AG09319 (cell line): ENCODE measurements around the gene TBX20.

ENCODE experiments used
- DNase-seq: peaks from one replicate; pipeline ENCODE4 v3.0.0-alpha.2; 2010; ENCODE audit warnings: low read depth; ENCODE audit errors: extremely low read depth
- CTCF ChIP-seq: IDR thresholded peaks from 2 replicates; pipeline ENCODE4 v1.5.1; 2011; ENCODE audit warnings: low read depth, mild to moderate bottlenecking, inconsistent platforms, low read length, moderate library complexity

The TBX20 gene

GRCh38 chr7:35259523-35259908, 5.6 kb upstream of the TBX20 start:
- TF ChIP-seq CTCF: no peak
- no peak for DNase-seq

- TF ChIP-seq CTCF: no peak
- no peak for DNase-seq
Measured at GRCh38 chr7:35258868-35259522, 5.1 kb upstream of the TBX20 start.

GRCh38 chr7:35258125-35258867, 4.4 kb upstream of the TBX20 start:
- no peak for DNase-seq
- no peak for TF ChIP-seq CTCF

GRCh38 chr7:35257251-35258124, 3.6 kb upstream of the TBX20 start:
- DNase-seq: no peak
- no peak for TF ChIP-seq CTCF

GRCh38 chr7:35256256-35257175, 2.6 kb upstream of the TBX20 start:
- DNase-seq: no peak

More at GRCh38 chr7:35256256-35257175, 2.6 kb upstream of the TBX20 start:
- TF ChIP-seq CTCF: no peak
